Gastrocnemius medialis (tissue), 4 donors: ENCODE data around the gene SCGB1D4. TPM values are rescaled to one million over a fixed set of nuclear protein-coding genes. Genes with fewer than 3 reads are reported as not detected.
"Not testable (repeated sequence)": the region's sequence is repeated elsewhere in the genome, so short reads cannot be mapped to it uniquely, and the experiment has no call there.

Experiments
- ATAC-seq, 2 donors: fragments of 150-250 bp; one replicate each; pipeline ENCODE4 v1.9.1; 2016
- DNase-seq, 2 donors: peaks; one replicate each; pipeline ENCODE4 v3.0.0-alpha.2; 2019
- H3K27ac ChIP-seq, 4 donors: fragments of 200-600 bp; sonication (generic); 1 replicate in 1 of 4; 2 replicates in 3 of 4; pipeline ENCODE4 v1.5.1; 2016 to 2018; ENCODE audit warnings: mild to moderate bottlenecking in 2 of 4, moderate library complexity in 1 of 4
- H3K27me3 ChIP-seq, 3 donors: fragments of 200-600 bp; sonication (generic) in 2 of 3; 1 replicate in 1 of 3; 2 replicates in 2 of 3; pipeline versions ENCODE4 v1.5.1 to v1.6.0; 2016 to 2019; ENCODE audit warnings: mild to moderate bottlenecking in 1 of 3, moderate library complexity in 1 of 3
- H3K36me3 ChIP-seq, 2 donors: fragments of 200-600 bp; sonication (generic) in 1 of 2; one replicate each; pipeline ENCODE4 v1.5.1; 2017 to 2018
- H3K4me1 ChIP-seq, 2 donors: fragments of 200-600 bp; sonication (generic) in 1 of 2; one replicate each; pipeline ENCODE4 v1.5.1; 2016 to 2017; ENCODE audit warnings: mild to moderate bottlenecking in 2 of 2
- H3K4me3 ChIP-seq, 4 donors: fragments of 200-600 bp; sonication (generic) in 3 of 4; 1 replicate in 1 of 4; 2 replicates in 3 of 4; pipeline ENCODE4 v1.5.1; 2016 to 2019; ENCODE audit warnings: mild to moderate bottlenecking in 2 of 4
- H3K9me3 ChIP-seq, 3 donors: fragments of 200-600 bp; sonication (generic) in 2 of 3; 1 replicate in 1 of 3; 2 replicates in 2 of 3; pipeline ENCODE4 v1.5.1; 2016 to 2019
- CTCF ChIP-seq, 5 experiments: fragments of 450-650 bp in 3 of 5; fragments of 200-600 bp in 2 of 5; sonication (generic) in 2 of 5; IDR thresholded peaks in 4 of 5; conservative IDR thresholded peaks in 1 of 5; 1 replicate in 4 of 5; 2 replicates in 1 of 5; pipeline ENCODE4 v1.5.1; 2016 to 2019; ENCODE audit warnings: antibody characterized with exemption in 5 of 5, mild to moderate bottlenecking in 3 of 5, moderate library complexity in 3 of 5
- POLR2A ChIP-seq, 2 donors: fragments of 450-650 bp; IDR thresholded peaks; one replicate each; pipeline ENCODE4 v1.6.1; 2017; ENCODE audit warnings: antibody characterized with exemption in 2 of 2, mild to moderate bottlenecking in 2 of 2, moderate library complexity in 2 of 2
- in situ Hi-C, 4 donors: fragments of 200-750 bp; cut with MboI; loops; one replicate each; pipeline versions ENCODE4 v1.15.0 to v1.8.0; 2017; ENCODE audit warnings: low sequenced_read_pairs in 4 of 4
- intact Hi-C: fragments of 100-400 bp; cut with DNase I; formaldehyde crosslinking; loops from one replicate; pipeline ENCODE4 v1.15.1; 2023; ENCODE audit warnings: low total_unique reads
- total RNA-seq, 4 donors: library from RNA; depleted of rRNA; stranded (reverse); fragments of >200 nt; gene quantifications; one replicate each; pipeline versions ENCODE4 v1.1.0 to v1.2.3, GENCODE V29; 2016

Gene SCGB1D4
- not detected for total RNA-seq

GRCh38 chr11:62298975-62299374, at the start of gene SCGB1D4:
TSS of gene SCGB1D4 (minus strand) at chr11:62299075. CDS start at chr11:62299010, 65 bp downstream.
- in situ Hi-C loops (no loop called here), intact Hi-C loops (no loop called here)
- H3K27me3 ChIP-seq: peaks cover 0 to 3% (median 0%) of the 10 kb centered on the region in 3 donors
- TF ChIP-seq CTCF (IDR thresholded peaks at IDR 0.05 in 4 of 5, conservative IDR thresholded peaks at IDR 0.05 in 1 of 5): no peak
- no peak within 1 kb of the TSS for H3K4me3 ChIP-seq
- H3K4me1 ChIP-seq: no peaks in the 10 kb centered on the region
- ATAC-seq (no peak), DNase-seq (no peak)
- H3K27ac ChIP-seq: no peak within 1 kb of the TSS
- no peaks in the 10 kb centered on the region for H3K36me3 ChIP-seq
- no peaks in the 10 kb centered on the region for H3K9me3 ChIP-seq

GRCh38 chr11:62345861-62346260, 47.0 kb upstream of the SCGB1D4 start:
- intact Hi-C loops: no loop called here
- no peak for TF ChIP-seq POLR2A (IDR thresholded peaks at IDR 0.05)
- no peak for TF ChIP-seq CTCF (IDR thresholded peaks at IDR 0.05 in 4 of 5, conservative IDR thresholded peaks at IDR 0.05 in 1 of 5)

GRCh38 chr11:62344210-62344609, 45.3 kb upstream of the SCGB1D4 start:
- Histone ChIP-seq H3K9me3 (no peaks in the 10 kb centered on the region), H3K27me3 (no peaks in the 10 kb centered on the region), H3K27ac (no peak overlapping the region), H3K4me3 (no peak overlapping the region), H3K36me3 (no peaks in the 10 kb centered on the region), H3K4me1 (no peaks in the 10 kb centered on the region)
- ATAC-seq: no peak
- intact Hi-C loops: no loop called here
- DNase-seq: no peak
- in situ Hi-C loops: no loop called here
- no peak for TF ChIP-seq POLR2A (IDR thresholded peaks at IDR 0.05)
- TF ChIP-seq CTCF (IDR thresholded peaks at IDR 0.05 in 4 of 5, conservative IDR thresholded peaks at IDR 0.05 in 1 of 5): no peak

More at GRCh38 chr11:62345861-62346260, 47.0 kb upstream of the SCGB1D4 start:
- no peak overlapping the region for H3K27ac ChIP-seq
- in situ Hi-C loops: no loop called here
- H3K4me3 ChIP-seq: no peak overlapping the region
- no peaks in the 10 kb centered on the region for H3K4me1 ChIP-seq
- H3K27me3 ChIP-seq: no peaks in the 10 kb centered on the region
- DNase-seq (no peak), ATAC-seq (no peak)
- no peaks in the 10 kb centered on the region for H3K9me3 ChIP-seq
- no peaks in the 10 kb centered on the region for H3K36me3 ChIP-seq

GRCh38 chr11:62343646-62344190, 44.8 kb upstream of the SCGB1D4 start:
- in situ Hi-C loops, H3K9me3 ChIP-seq, H3K27ac ChIP-seq, ATAC-seq, intact Hi-C loops, H3K36me3 ChIP-seq, DNase-seq, H3K4me1 ChIP-seq, H3K4me3 ChIP-seq, H3K27me3 ChIP-seq: not testable (repeated sequence)

- H3K36me3 ChIP-seq: no peaks in the 10 kb centered on the region
- peaks cover 0 to 14% of the 10 kb centered on the region in 2 donors for H3K4me1 ChIP-seq
- DNase-seq (no peak), ATAC-seq (no peak)
- no peak overlapping the region for H3K4me3 ChIP-seq
- no peaks in the 10 kb centered on the region for H3K9me3 ChIP-seq
- H3K27me3 ChIP-seq: no peaks in the 10 kb centered on the region
- in situ Hi-C loops (no loop called here), intact Hi-C loops (loop anchor here (2.0 kb wide), 1 partner anchor 37 kb away; no protein-coding TSS in a partner anchor)
- TF ChIP-seq CTCF (IDR thresholded peaks at IDR 0.05 in 4 of 5, conservative IDR thresholded peaks at IDR 0.05 in 1 of 5) (no peak), POLR2A (IDR thresholded peaks at IDR 0.05) (no peak)
- H3K27ac ChIP-seq: no peak overlapping the region
Observed at GRCh38 chr11:62341588-62341987, 42.7 kb upstream of the SCGB1D4 start.
